ENCODE data around the gene SNX1.

Gene SNX1

GRCh38 chr15:64095795-64096667 is at the start of gene SNX1:
TSS of gene SNX1 (plus strand) at chr15:64095982. CDS start at chr15:64096014, 32 bp downstream.
- no peak for TF ChIP-seq ZFX (IDR thresholded peaks at IDR 0.05; ENCODE audit: borderline replicate concordance)
- TF ChIP-seq, protein P1, sequence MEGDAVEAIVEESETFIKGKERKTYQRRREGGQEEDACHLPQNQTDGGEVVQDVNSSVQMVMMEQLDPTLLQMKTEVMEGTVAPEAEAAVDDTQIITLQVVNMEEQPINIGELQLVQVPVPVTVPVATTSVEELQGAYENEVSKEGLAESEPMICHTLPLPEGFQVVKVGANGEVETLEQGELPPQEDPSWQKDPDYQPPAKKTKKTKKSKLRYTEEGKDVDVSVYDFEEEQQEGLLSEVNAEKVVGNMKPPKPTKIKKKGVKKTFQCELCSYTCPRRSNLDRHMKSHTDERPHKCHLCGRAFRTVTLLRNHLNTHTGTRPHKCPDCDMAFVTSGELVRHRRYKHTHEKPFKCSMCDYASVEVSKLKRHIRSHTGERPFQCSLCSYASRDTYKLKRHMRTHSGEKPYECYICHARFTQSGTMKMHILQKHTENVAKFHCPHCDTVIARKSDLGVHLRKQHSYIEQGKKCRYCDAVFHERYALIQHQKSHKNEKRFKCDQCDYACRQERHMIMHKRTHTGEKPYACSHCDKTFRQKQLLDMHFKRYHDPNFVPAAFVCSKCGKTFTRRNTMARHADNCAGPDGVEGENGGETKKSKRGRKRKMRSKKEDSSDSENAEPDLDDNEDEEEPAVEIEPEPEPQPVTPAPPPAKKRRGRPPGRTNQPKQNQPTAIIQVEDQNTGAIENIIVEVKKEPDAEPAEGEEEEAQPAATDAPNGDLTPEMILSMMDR (IDR thresholded peaks at IDR 0.05), result no peak
- peak within 1 kb of the TSS; percentile 96 for H3K27ac ChIP-seq

DNA sequence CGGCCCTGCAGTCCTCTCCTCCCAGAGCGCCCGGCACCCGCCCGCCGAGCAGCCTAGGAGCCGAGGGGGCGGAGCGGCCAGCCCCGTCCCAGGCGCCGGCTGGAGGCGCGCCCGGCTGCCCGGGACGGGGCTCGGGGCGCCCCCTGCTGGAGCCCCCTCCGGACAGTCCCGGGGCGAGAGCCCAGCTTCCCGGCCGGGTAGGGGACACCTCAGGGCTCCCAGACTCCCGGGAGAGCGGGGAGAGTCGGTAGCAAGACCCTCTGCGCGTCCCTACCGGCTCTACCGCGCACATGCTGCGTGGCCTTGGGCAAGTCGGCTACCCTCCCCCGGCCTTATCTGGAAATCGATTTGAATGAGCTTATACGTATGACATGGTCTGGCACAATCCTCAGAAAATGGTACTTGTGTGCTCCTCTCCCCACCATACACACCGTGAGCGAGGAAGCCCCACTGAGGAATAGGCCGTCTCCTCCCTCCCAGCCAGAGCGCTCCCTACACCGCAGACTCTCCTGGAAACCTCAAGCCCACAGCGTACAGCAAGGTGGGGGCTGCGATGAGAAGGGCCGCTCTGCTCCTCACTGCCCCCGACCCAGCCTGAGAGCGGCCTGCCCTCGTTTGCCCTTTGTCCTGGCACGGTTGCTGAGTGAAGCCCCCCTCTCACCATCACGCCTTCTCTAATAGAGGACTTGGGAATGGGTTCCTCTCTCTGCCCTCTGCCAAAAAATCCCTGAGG is 49.2 kb upstream of the SNX1 start, which contains the start of gene DAPK2:
DAPK2 (minus strand) TSS at position 65 of the 733 bp plus-strand sequence. CDS start 6,224 bp downstream, outside the sequence.
- TF ChIP-seq ZFX (IDR thresholded peaks at IDR 0.05; ENCODE audit: borderline replicate concordance), result no peak
- TF ChIP-seq, protein P1 (IDR thresholded peaks at IDR 0.05), result peak; percentile 93
- no peak within 1 kb of the TSS for H3K27ac ChIP-seq

GRCh38 chr15:64048781-64049460 is 46.9 kb upstream of the SNX1 start:
- TF ChIP-seq, protein P1 (IDR thresholded peaks at IDR 0.05), result no peak
- no peak for TF ChIP-seq ZFX (IDR thresholded peaks at IDR 0.05; ENCODE audit: borderline replicate concordance)
- H3K27ac ChIP-seq, result no peak overlapping the region

DNA sequence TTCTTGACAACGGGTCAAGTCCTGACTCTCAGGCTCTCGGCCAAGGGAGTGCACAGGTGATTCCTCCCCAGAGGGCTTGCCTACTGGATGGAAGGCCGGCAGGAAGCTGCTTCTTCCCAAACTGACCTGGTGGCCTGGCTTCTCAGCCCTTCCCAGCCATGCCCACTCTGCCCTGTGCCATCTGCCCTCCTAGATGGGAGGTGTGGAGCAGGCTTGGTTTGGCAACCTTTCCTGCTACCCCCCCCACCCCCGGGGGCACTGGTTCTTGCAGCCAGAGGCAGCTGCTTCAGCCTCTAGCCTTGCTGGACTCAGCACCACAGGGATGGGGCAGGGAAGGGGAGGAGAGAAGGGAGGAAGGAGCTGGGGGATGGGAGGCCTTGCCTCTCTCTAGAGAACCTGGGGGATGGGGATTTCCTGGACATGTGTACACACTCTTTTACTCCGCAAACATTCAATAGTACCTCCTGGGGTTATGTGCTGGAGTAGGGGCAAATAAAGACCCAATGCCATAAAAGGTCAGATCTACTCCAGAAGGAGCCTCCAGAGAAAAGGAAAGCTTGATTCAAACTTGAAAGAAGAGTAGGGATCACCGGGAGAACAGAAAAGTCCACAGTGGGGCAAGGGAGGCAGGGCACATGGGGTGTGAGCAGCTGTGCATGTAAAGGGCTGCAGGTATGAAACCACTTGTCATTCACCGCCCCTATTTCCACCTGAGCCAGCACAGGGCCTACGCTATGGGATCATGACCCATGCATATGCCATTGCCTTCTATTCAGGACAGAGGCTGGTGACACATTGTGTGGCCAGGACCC is 45.3 kb upstream of the SNX1 start:
- no peak overlapping the region for H3K27ac ChIP-seq
- TF ChIP-seq, protein P1 (IDR thresholded peaks at IDR 0.05), result no peak
- no peak for TF ChIP-seq ZFX (IDR thresholded peaks at IDR 0.05; ENCODE audit: borderline replicate concordance)

- TF ChIP-seq, protein P1 (IDR thresholded peaks at IDR 0.05), result no peak
- no peak for TF ChIP-seq ZFX (IDR thresholded peaks at IDR 0.05; ENCODE audit: borderline replicate concordance)
- H3K27ac ChIP-seq, result no peak overlapping the region
Observed at GRCh38 chr15:64051093-64051402, 44.7 kb upstream of the SNX1 start.

GRCh38 chr15:64051407-64052259 is 44.1 kb upstream of the SNX1 start:
- no peak for TF ChIP-seq ZFX (IDR thresholded peaks at IDR 0.05; ENCODE audit: borderline replicate concordance)
- TF ChIP-seq, protein P1 (IDR thresholded peaks at IDR 0.05), result no peak
- no peak overlapping the region for H3K27ac ChIP-seq

All from 22Rv1 (cell line).